ENCODE results near the gene SEMA4D.

Gene SEMA4D

GRCh38 chr9:89395931-89396710, 101.8 kb downstream of the SEMA4D start:
- no peak for FAIRE-seq
- no peak for DNase-seq (ENCODE audit: insufficient read length, low spot score)

GRCh38 chr9:89394412-89394811, 103.5 kb downstream of the SEMA4D start:
- FAIRE-seq: no peak
- DNase-seq (ENCODE audit: insufficient read length, low spot score): no peak

GRCh38 chr9:89391585-89391984, 106.3 kb downstream of the SEMA4D start:
- FAIRE-seq (no peak), DNase-seq (ENCODE audit: insufficient read length, low spot score) (no peak)

DNA sequence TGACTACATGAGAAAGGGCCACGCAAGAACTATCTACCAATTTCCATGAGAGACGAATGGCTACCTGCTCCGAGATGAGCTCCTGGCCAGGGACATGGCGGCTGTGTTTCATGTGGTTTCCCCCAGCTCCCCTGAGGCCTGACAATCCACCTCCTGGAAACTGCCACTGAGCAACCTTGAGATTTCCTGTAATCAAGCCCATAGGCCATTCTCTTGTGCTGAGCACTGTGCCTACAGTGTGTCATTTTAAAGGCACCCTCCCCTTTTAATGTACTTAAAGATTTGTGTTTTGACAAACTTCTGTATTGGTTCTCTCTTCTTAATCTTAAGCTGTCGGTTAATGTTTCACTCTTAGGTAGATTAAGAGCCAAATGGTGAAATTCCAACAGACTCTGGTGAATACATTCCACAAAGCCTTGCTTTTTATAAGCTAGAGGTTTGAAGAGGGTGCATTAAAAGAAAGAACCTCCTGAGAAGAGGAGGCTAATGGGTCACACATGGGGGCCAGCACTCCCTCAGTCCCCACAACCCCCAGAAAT, 107.3 kb downstream of the SEMA4D start:
- no peak for DNase-seq (ENCODE audit: insufficient read length, low spot score)
- no peak for FAIRE-seq

GRCh38 chr9:89390068-89390555, 107.8 kb downstream of the SEMA4D start:
- DNase-seq (ENCODE audit: insufficient read length, low spot score) (no peak), FAIRE-seq (no peak)

DNA sequence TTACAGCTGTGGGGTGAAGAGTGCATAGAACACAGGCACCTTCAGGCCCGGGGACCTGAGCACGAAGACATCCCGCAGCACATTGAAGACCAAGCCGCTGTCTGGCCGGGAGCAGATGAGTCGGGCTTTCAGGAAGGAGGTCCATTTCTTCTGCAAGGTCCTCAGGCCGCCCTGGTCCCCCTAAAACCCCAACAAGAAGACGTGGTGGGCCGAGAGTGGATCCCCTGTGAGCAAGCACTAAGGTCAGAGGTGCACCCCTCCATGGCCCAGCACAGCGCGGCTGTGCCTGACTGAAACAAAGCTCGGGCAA, 109.1 kb downstream of the SEMA4D start:
- DNase-seq (ENCODE audit: insufficient read length, low spot score) (no peak), FAIRE-seq (no peak)

GRCh38 chr9:89388084-89388867, 109.6 kb downstream of the SEMA4D start:
- FAIRE-seq (no peak), DNase-seq (ENCODE audit: insufficient read length, low spot score) (no peak)

GRCh38 chr9:89387197-89387849, 110.6 kb downstream of the SEMA4D start:
- FAIRE-seq (no peak), DNase-seq (ENCODE audit: insufficient read length, low spot score) (no peak)

- no peak for DNase-seq (ENCODE audit: insufficient read length, low spot score)
- FAIRE-seq: no peak
Observed at GRCh38 chr9:89386797-89387196, 111.1 kb downstream of the SEMA4D start.

DNA sequence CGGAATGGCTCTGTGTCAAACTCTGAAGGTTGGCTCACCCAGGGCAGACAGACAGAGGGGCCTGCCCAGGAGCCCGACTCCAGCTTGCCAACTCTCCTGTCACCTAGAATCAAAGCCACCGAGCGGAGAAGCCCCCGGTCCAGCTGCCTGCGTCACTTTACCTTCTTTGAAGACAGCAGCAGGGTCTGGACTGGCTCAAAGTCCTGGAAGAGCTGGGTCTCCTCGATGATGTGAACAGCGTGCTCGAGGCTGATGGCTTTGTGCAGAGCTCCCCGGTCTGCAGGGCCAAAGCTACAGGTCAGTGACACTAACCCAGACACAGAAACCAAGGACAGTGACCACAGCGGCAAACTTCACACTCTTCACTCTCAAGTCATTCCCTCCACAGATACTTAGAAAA, 111.7 kb downstream of the SEMA4D start:
- FAIRE-seq: no peak
- DNase-seq (ENCODE audit: insufficient read length, low spot score): no peak

- no peak for DNase-seq (ENCODE audit: insufficient read length, low spot score)
- no peak for FAIRE-seq
Observed at GRCh38 chr9:89384783-89385182, 113.1 kb downstream of the SEMA4D start.

GRCh38 chr9:89383721-89384300, 114.1 kb downstream of the SEMA4D start:
- DNase-seq (ENCODE audit: insufficient read length, low spot score): no peak
- no peak for FAIRE-seq

DNA sequence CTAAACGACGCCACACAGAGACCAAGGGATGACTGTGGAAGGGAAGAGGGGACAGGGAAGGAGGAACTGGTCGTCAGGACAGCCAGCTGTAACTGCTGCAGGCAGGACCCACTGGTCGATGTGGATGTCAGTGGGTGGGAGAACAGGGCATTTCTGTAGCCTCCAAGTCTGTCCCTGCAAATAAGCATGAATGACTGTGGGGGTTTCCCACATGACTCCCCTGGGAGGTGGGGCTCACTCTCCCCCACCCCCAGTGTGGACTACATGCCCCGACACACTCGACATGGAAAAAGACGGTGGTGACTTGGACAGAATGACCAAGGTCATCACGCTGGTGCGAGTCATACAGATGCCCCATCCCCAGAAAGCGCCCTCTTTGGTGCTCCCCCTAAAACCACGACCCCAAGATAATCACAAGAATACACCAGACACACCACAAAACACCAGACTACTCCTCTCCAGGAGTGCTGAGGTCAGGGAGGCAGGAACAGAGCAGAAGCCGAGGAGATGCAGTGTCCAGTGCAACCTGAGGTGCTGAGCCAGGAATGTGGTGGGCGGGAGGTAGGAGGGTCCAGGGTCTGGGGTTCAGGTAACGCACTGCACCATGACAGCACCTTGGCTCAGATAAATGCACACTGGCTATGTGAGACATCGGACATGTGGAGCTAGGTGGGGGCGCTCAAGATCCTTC, 114.7 kb downstream of the SEMA4D start:
- FAIRE-seq (no peak), DNase-seq (ENCODE audit: insufficient read length, low spot score) (no peak)

- FAIRE-seq (no peak), DNase-seq (ENCODE audit: insufficient read length, low spot score) (no peak)
Observed at GRCh38 chr9:89382026-89382986, 115.6 kb downstream of the SEMA4D start.

- no peak for FAIRE-seq
- DNase-seq (ENCODE audit: insufficient read length, low spot score): no peak
Observed at GRCh38 chr9:89381308-89381609, 116.7 kb downstream of the SEMA4D start.

DNA sequence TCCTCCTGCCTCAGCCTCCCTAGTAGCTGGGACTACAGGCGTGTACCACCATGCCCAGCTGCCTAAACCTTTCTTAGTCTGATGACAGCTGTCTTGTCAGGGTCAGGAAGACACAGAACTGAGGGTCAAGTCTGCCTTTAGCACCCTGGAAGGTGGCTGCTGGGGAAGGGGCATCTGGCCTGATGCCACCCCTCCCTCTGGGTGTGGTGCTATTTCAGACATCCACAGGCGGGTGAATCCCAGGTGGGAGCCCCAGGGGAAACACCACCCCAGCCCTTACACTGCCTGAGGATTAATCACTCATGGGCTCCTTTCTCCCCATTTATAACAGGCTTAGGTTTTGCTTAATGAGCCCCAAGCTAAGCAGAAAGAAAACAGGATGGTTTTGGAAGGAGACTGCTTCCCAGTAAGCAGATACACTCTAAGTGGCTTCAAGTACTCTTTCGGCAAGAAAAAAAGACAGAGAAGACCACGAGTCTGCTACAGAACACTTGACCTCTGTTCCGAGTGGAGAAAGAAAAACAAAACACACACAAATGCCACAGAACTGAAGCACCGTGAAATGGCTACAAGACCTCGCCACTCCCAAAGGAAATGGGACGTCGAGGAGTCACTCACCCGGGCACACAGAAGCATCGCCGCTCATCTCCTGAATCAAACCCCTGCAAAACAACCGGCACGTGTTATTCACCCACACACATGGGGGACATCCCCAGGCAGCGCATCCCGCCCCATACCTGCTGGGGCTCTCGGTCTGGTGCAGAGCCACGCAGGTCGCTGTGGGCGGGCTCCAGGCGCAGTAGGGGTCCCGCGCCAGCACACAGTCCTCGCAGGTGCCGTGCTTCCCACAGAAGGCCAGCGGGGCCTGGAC, 117.2 kb downstream of the SEMA4D start:
- no peak for FAIRE-seq
- DNase-seq (ENCODE audit: insufficient read length, low spot score): no peak

DNA sequence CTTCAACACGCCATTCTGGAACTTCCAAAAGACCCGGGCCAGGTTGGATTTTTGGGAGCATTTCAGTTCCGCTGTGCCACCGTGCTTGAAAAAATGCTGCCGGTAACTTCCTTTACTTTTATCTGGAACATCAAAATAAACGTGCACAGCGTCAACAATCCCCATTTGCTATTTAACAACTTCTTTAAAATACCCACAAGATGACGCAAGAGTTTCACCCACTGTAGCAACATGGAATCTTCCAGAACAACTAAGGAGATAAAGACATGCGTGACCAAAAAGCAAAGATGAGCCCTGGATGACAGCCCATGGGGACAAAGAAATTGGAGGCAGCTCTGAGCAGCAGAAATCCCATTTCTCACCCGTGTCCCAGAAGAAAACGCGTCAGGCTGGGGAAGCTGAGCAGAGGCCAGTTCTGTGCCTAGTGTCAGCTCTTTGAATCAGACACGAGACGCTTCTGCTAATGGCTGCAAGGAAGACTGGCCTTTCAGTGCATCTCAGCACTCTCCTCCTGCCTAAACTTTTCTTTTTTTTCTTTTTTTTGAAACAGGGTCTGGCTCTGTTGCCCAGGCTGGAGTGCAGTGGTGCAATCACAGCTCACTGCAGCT, 118.3 kb downstream of the SEMA4D start:
- no peak for FAIRE-seq
- no peak for DNase-seq (ENCODE audit: insufficient read length, low spot score)

DNA sequence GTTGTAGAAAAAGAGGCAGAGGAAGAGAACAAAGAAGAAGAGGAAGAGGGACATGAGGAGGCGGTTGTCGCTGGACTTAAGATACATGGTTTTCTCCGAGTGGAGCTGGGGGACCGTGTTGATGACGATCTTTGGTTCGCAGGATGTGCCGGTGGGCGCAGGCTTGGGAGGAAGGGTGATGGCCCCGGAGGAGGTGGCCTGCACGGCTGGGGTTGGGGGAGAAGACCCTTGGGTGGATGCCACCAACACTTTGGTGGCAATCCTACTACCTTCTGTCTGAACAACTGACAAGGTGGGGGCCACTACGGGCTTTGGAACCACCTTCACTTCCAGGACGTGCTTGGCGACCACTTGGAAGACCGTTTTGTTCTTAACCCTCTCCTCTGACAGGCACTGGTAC, 118.9 kb downstream of the SEMA4D start:
- no peak for FAIRE-seq
- no peak for DNase-seq (ENCODE audit: insufficient read length, low spot score)
